Measurements from ENCODE around the gene C15orf62.

The C15orf62 gene

DNA sequence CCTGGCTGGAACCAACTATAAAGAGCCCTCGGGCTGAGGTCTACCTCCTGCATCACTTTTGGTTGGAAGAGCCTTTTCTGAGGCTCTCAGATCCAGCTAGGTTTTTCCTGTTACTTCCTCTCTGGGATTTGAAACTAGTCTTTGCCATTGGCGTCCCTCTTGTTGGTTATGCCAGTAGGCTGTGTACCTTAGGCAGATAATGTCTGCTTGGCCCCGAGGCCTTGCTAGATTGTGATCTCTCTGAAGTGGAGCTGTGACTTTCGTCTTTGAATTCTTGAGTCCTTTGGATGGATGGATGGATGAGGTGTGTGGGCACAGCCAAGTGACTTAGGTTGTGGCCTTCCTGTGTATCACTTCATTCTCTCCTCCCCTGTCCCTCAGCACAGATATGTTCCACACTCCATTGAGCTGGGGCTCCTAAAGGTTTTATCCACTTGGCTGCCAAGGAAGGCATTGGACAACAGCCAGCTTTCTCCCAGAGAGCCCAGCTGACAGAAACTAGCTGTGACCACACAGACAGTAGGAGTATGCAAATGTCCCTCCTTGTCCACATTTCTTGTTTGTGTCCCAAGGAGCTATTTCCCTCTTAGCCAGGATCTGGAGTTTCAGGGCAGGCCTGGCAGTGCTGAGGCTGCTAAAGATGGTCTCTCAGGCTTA lies 45.4 kb downstream of the C15orf62 start:
- DNase-seq (ENCODE audit: low read depth in 2 of 2) = no peak

DNA sequence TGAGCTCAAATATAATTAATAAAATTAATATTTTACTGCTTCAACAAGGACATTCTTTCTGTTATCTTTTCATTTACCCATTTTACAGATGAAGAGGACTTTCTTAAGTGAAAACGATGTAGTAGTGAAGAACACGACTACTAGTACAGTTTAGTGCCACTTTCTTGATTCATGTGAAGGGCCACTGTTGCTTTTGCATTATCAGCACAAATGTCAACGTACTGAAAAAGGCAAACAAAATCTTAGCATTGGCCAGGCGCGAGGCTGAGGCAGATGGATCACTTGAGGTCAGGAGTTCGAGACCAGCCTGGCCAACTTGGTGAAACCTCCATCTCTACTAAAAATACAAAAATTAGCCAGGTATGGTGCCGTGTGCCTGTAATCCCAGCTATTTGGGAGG lies 49.3 kb downstream of the C15orf62 start:
- no peak for DNase-seq (ENCODE audit: low read depth in 2 of 2)

DNA sequence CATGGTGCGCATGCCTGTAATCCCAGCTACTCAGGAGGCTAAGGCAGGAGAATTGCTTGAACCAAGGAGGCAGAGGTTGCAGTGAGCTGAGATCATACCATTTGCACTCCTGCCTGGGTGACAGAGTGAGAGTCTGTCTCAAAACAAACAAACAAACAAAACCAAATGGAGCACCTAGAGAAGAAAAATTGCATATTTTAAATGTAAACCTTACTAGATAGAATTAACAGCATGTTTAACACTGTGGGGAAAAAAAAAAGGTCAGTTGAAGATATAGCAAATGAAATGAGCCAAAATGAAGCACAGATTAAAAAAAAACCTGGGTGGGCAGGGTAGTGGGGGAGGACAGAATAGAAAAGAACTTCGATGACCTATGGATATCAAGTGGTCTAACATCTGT lies 51.4 kb downstream of the C15orf62 start:
- DNase-seq (ENCODE audit: low read depth in 2 of 2) = no peak
